Suprapubic skin (tissue), 4 donors: ENCODE measurements around the gene CACNA1E. TPM values are rescaled to one million over a fixed set of nuclear protein-coding genes. Genes with fewer than 3 reads are reported as not detected.

Experiments
- DNase-seq, 2 donors: peaks; one replicate each; pipeline ENCODE4 v3.0.0-alpha.2; 2019; ENCODE audit warnings: low spot score in 2 of 2
- H3K27ac ChIP-seq: fragments of 200-600 bp; sonication (generic); one replicate; pipeline ENCODE4 v1.5.1; 2019
- H3K27me3 ChIP-seq: fragments of 200-600 bp; sonication (generic); one replicate; pipeline ENCODE4 v1.5.1; 2019
- H3K36me3 ChIP-seq: fragments of 200-600 bp; sonication (generic); one replicate; pipeline ENCODE4 v1.5.1; 2019
- H3K4me1 ChIP-seq: fragments of 200-600 bp; sonication (generic); one replicate; pipeline ENCODE4 v1.5.1; 2019
- H3K4me3 ChIP-seq: fragments of 200-600 bp; sonication (generic); one replicate; pipeline ENCODE4 v1.5.1; 2019; ENCODE audit warnings: mild to moderate bottlenecking
- H3K9me3 ChIP-seq: fragments of 200-600 bp; sonication (generic); one replicate; pipeline ENCODE4 v1.5.1; 2019
- CTCF ChIP-seq, 2 donors: fragments of 200-600 bp in 1 of 2; fragments of 450-650 bp in 1 of 2; sonication (generic) in 1 of 2; IDR thresholded peaks; one replicate each; pipeline ENCODE4 v1.5.1; 2016 to 2019; ENCODE audit warnings: antibody characterized with exemption in 2 of 2, mild to moderate bottlenecking in 1 of 2, moderate library complexity in 1 of 2
- EP300 ChIP-seq: sonication (generic); formaldehyde crosslinking; IDR thresholded peaks from one replicate; pipeline ENCODE4 v1.6.1; 2017; ENCODE audit warnings: antibody characterized with exemption
- POLR2A ChIP-seq, 2 donors: fragments of 450-650 bp; IDR thresholded peaks; one replicate each; pipeline ENCODE4 v1.6.1; 2017; ENCODE audit warnings: antibody characterized with exemption in 2 of 2, mild to moderate bottlenecking in 2 of 2, moderate library complexity in 2 of 2
- POLR2AphosphoS5 ChIP-seq, 3 donors: sonication (generic); formaldehyde crosslinking; IDR thresholded peaks; one replicate each; pipeline ENCODE4 v1.6.1; 2017; ENCODE audit warnings: antibody characterized with exemption in 3 of 3
- WGBS: methylation state at CpG from one replicate; pipeline ENCODE4 v1.1.5; 2018; 5-methylcytosine and 5-hydroxymethylcytosine counted together
- total RNA-seq, 4 donors: library from RNA; depleted of rRNA; stranded (reverse); fragments of >200 nt; gene quantifications; one replicate each; pipeline ENCODE4 v1.1.0, GENCODE V29; 2016

Gene CACNA1E
- total RNA-seq, 4 donors from 2014 or later: not detected

- H3K36me3 ChIP-seq: no peaks in the 10 kb centered on the region
- WGBS: 83% methylated on average over 7 of the region's 7 CpGs
- H3K27ac ChIP-seq: no peak overlapping the region
- H3K27me3 ChIP-seq: peaks cover 2% of the 10 kb centered on the region
- no peak overlapping the region for H3K4me3 ChIP-seq
- H3K4me1 ChIP-seq: no peaks in the 10 kb centered on the region
- DNase-seq: no peak
- TF ChIP-seq POLR2A (IDR thresholded peaks at IDR 0.05): no peak
- TF ChIP-seq CTCF (IDR thresholded peaks at IDR 0.05): no peak
- TF ChIP-seq POLR2AphosphoS5 (IDR thresholded peaks at IDR 0.05): no peak
- TF ChIP-seq EP300: no peak
- H3K9me3 ChIP-seq: no peaks in the 10 kb centered on the region
Observed at GRCh38 chr1:181604482-181605249, 121.3 kb downstream of the CACNA1E start.

GRCh38 chr1:181607524-181607923 lies 124.2 kb downstream of the CACNA1E start:
- Histone ChIP-seq H3K36me3 (no peaks in the 10 kb centered on the region), H3K4me1 (no peaks in the 10 kb centered on the region), H3K9me3 (no peaks in the 10 kb centered on the region), H3K27ac (no peak overlapping the region), H3K4me3 (no peak overlapping the region), H3K27me3 (peaks cover 2% of the 10 kb centered on the region)
- no peak for TF ChIP-seq CTCF (IDR thresholded peaks at IDR 0.05)
- 87% methylated on average over 3 of the region's 3 CpGs for WGBS
- no peak for DNase-seq

GRCh38 chr1:181608386-181608785 lies 125.1 kb downstream of the CACNA1E start:
- TF ChIP-seq EP300: no peak
- no peak for TF ChIP-seq POLR2AphosphoS5 (IDR thresholded peaks at IDR 0.05)
- no peak for TF ChIP-seq CTCF (IDR thresholded peaks at IDR 0.05)
- no peak for TF ChIP-seq POLR2A (IDR thresholded peaks at IDR 0.05)
- no peak overlapping the region for H3K27ac ChIP-seq
- no peaks in the 10 kb centered on the region for H3K36me3 ChIP-seq
- H3K4me3 ChIP-seq: no peak overlapping the region
- DNase-seq: no peak
- H3K4me1 ChIP-seq: no peaks in the 10 kb centered on the region
- no peaks in the 10 kb centered on the region for H3K9me3 ChIP-seq
- peaks cover 2% of the 10 kb centered on the region for H3K27me3 ChIP-seq
- 89% methylated on average over 4 of the region's 4 CpGs for WGBS

GRCh38 chr1:181608948-181609347 lies 125.6 kb downstream of the CACNA1E start:
- Histone ChIP-seq H3K36me3 (no peaks in the 10 kb centered on the region), H3K4me3 (no peak overlapping the region), H3K27ac (no peak overlapping the region), H3K9me3 (peaks cover 4% of the 10 kb centered on the region), H3K27me3 (peaks cover 2% of the 10 kb centered on the region), H3K4me1 (no peaks in the 10 kb centered on the region)
- TF ChIP-seq CTCF (IDR thresholded peaks at IDR 0.05): no peak
- no peak for TF ChIP-seq POLR2AphosphoS5 (IDR thresholded peaks at IDR 0.05)
- TF ChIP-seq EP300: no peak
- TF ChIP-seq POLR2A (IDR thresholded peaks at IDR 0.05): no peak
- WGBS: 38% methylated on average over 4 of the region's 4 CpGs
- DNase-seq: no peak

GRCh38 chr1:181612100-181612499 lies 128.8 kb downstream of the CACNA1E start:
- 85% methylated on average over 3 of the region's 3 CpGs for WGBS
- Histone ChIP-seq H3K36me3 (no peaks in the 10 kb centered on the region), H3K9me3 (peaks cover 10% of the 10 kb centered on the region), H3K27ac (no peak overlapping the region), H3K4me3 (no peak overlapping the region), H3K4me1 (no peaks in the 10 kb centered on the region), H3K27me3 (no peaks in the 10 kb centered on the region)
- TF ChIP-seq POLR2A (IDR thresholded peaks at IDR 0.05): no peak
- TF ChIP-seq CTCF (IDR thresholded peaks at IDR 0.05): no peak
- TF ChIP-seq POLR2AphosphoS5 (IDR thresholded peaks at IDR 0.05): no peak
- no peak for TF ChIP-seq EP300
- DNase-seq: no peak
